Mammary epithelial cell (primary cell): ENCODE data around the gene CDX1.

Experiments used
- EZH2 ChIP-seq: IDR thresholded peaks from 2 replicates; pipeline ENCODE4 v1.6.1; 2012; ENCODE audit warnings: low read length, inconsistent platforms, borderline replicate concordance
- TF ChIP-seq, protein P1 (sequence below), 2 donors: IDR thresholded peaks in 1 of 2; conservative IDR thresholded peaks in 1 of 2; 2 replicates each; pipeline ENCODE4 v1.5.1; 2011 to 2012; ENCODE audit warnings: inconsistent platforms in 2 of 2, low read length in 2 of 2, mild to moderate bottlenecking in 2 of 2, control low read depth in 1 of 2, low read depth in 1 of 2; ENCODE audit not compliant: insufficient read depth in 1 of 2; ENCODE audit errors: extremely low read depth in 1 of 2

DNA sequence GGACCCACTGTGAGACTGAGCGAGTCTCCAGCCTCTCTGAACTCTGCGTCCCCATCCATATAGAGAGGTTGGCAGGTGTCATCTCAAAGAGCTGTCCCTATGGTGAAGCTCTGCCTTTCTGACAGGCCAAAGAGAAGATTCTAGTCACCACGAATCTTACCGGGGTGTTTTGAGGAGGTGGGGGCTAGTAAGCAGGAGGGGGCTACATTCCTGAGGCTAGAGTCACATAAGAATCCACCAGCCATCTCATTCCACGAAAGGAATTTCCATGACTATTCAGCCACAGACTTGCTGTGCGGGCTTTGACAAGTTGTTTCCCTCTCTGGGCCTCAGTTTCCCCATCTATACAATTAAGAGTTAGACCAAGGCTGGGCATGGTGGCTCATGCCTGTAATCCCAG is 27.2 kb upstream of the CDX1 start:
- TF ChIP-seq, protein P1, sequence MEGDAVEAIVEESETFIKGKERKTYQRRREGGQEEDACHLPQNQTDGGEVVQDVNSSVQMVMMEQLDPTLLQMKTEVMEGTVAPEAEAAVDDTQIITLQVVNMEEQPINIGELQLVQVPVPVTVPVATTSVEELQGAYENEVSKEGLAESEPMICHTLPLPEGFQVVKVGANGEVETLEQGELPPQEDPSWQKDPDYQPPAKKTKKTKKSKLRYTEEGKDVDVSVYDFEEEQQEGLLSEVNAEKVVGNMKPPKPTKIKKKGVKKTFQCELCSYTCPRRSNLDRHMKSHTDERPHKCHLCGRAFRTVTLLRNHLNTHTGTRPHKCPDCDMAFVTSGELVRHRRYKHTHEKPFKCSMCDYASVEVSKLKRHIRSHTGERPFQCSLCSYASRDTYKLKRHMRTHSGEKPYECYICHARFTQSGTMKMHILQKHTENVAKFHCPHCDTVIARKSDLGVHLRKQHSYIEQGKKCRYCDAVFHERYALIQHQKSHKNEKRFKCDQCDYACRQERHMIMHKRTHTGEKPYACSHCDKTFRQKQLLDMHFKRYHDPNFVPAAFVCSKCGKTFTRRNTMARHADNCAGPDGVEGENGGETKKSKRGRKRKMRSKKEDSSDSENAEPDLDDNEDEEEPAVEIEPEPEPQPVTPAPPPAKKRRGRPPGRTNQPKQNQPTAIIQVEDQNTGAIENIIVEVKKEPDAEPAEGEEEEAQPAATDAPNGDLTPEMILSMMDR (conservative IDR thresholded peaks at IDR 0.05 in 1 of 2, IDR thresholded peaks at IDR 0.05 in 1 of 2; ENCODE audit: extremely low read depth in 1 of 2, insufficient read depth in 1 of 2, low read depth in 1 of 2, low read length in 2 of 2), result no peak
- no peak for TF ChIP-seq EZH2
